Neural crest cell (in vitro differentiated cells): ENCODE measurements around the gene SNX22. TPM values are rescaled to one million over a fixed set of nuclear protein-coding genes. Genes with fewer than 3 reads are reported as not detected.

Experiments
- DNase-seq: peaks from one replicate; pipeline ENCODE4 v3.0.0; 2021; ENCODE audit warnings: low read depth, mixed read lengths, low spot score
- H3K27ac Mint-ChIP-seq: one replicate; pipeline ENCODE4 v1.8.0; 2021; ENCODE audit warnings: mild to moderate bottlenecking, mixed read lengths; ENCODE audit not compliant: unreplicated experiment
- H3K27me3 Mint-ChIP-seq: 2 replicates; pipeline ENCODE4 v1.8.0; 2021; ENCODE audit warnings: low read depth, mild to moderate bottlenecking, mixed read lengths
- H3K36me3 Mint-ChIP-seq: 2 replicates; pipeline ENCODE4 v1.8.0; 2021; ENCODE audit warnings: low read depth, mild to moderate bottlenecking, mixed read lengths
- H3K4me1 Mint-ChIP-seq: 2 replicates; pipeline ENCODE4 v1.8.0; 2021; ENCODE audit warnings: mixed read lengths
- H3K4me3 Mint-ChIP-seq: one replicate; pipeline ENCODE4 v1.8.0; 2021; ENCODE audit warnings: mild to moderate bottlenecking, mixed read lengths
- H3K9me3 Mint-ChIP-seq: 2 replicates; pipeline ENCODE4 v1.8.0; 2021; ENCODE audit warnings: mixed read lengths
- CTCF ChIP-seq: fragments of 200-600 bp; sonication (generic); conservative IDR thresholded peaks from 2 replicates; pipeline ENCODE4 v1.5.0; 2021; ENCODE audit warnings: antibody characterized with exemption, mild to moderate bottlenecking
- total RNA-seq: library from RNA; stranded (reverse); gene quantifications from 2 replicates; pipeline ENCODE4 v1.2.1, GENCODE V29; 2021

SNX22 gene
- total RNA-seq, 1 donor from 2014 or later: 12.9 TPM

GRCh38 chr15:64127521-64128270 is 23.8 kb upstream of the SNX22 start:
- H3K27me3 Mint-ChIP-seq: no peaks in the 10 kb centered on the region
- no peak overlapping the region for H3K27ac Mint-ChIP-seq
- peaks cover 15% of the 10 kb centered on the region for H3K36me3 Mint-ChIP-seq
- H3K4me1 Mint-ChIP-seq: peaks cover 34% of the 10 kb centered on the region
- DNase-seq: no peak
- no peak for TF ChIP-seq CTCF
- no peaks in the 10 kb centered on the region for H3K9me3 Mint-ChIP-seq
- no peak overlapping the region for H3K4me3 Mint-ChIP-seq

DNA sequence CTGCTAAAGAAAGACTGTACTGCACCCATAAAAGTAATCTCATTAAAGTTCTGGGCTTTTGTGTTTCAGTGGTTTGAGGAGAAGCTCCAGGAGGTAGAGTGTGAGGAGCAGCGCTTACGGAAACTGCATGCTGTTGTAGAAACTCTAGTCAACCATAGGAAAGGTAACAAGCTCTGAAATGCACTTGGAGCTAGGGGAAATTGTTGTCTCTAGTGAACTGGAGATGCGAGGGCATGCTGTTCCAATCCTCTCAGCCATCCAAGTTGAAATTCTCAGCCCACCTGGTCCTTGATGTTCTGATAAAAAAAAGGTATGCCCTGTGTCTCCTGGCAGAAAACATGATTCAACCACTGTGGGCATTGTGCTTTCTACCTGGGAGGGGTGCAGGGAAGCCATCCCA is 21.4 kb upstream of the SNX22 start:
- Mint-ChIP-seq H3K27me3 (no peaks in the 10 kb centered on the region), H3K27ac (no peak overlapping the region), H3K4me1 (peaks cover 18% of the 10 kb centered on the region), H3K9me3 (no peaks in the 10 kb centered on the region), H3K4me3 (no peak overlapping the region), H3K36me3 (peaks cover 19% of the 10 kb centered on the region)
- no peak for DNase-seq
- no peak for TF ChIP-seq CTCF

DNA sequence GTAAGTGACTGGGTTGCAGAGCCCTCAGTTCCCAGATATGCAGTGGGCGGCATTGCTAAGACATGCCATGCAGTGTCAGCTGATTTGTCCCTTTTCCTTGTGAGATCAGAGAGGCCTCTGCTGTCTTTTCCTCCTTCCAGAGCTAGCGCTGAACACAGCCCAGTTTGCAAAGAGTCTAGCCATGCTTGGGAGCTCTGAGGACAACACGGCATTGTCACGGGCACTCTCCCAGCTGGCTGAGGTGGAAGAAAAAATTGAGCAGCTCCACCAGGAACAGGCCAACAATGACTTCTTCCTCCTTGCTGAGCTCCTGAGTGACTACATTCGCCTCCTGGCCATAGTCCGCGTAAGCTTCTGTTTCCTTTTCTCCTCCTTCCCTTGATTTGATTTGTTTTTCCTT is 20.0 kb upstream of the SNX22 start:
- H3K36me3 Mint-ChIP-seq: peaks cover 14% of the 10 kb centered on the region

GRCh38 chr15:64132217-64132616 is 19.3 kb upstream of the SNX22 start:
- peaks cover 14% of the 10 kb centered on the region for H3K36me3 Mint-ChIP-seq
- H3K9me3 Mint-ChIP-seq: no peaks in the 10 kb centered on the region
- DNase-seq: no peak
- H3K4me1 Mint-ChIP-seq: peaks cover 11% of the 10 kb centered on the region
- no peaks in the 10 kb centered on the region for H3K27me3 Mint-ChIP-seq
- no peak for TF ChIP-seq CTCF
- no peak overlapping the region for H3K4me3 Mint-ChIP-seq
- peak overlapping the region; percentile 13 for H3K27ac Mint-ChIP-seq

More for the DNA sequence above, 20.0 kb upstream of the SNX22 start:
- no peaks in the 10 kb centered on the region for H3K9me3 Mint-ChIP-seq
- H3K27ac Mint-ChIP-seq: no peak overlapping the region
- peaks cover 11% of the 10 kb centered on the region for H3K4me1 Mint-ChIP-seq
- H3K27me3 Mint-ChIP-seq: no peaks in the 10 kb centered on the region
- TF ChIP-seq CTCF: no peak
- DNase-seq: no peak
- H3K4me3 Mint-ChIP-seq: no peak overlapping the region

GRCh38 chr15:64133623-64134344 is 17.7 kb upstream of the SNX22 start:
- peaks cover 11% of the 10 kb centered on the region for H3K4me1 Mint-ChIP-seq
- no peak for DNase-seq
- H3K9me3 Mint-ChIP-seq: no peaks in the 10 kb centered on the region
- H3K4me3 Mint-ChIP-seq: no peak overlapping the region
- H3K27me3 Mint-ChIP-seq: no peaks in the 10 kb centered on the region
- no peak overlapping the region for H3K27ac Mint-ChIP-seq
- peaks cover 18% of the 10 kb centered on the region for H3K36me3 Mint-ChIP-seq
- TF ChIP-seq CTCF: no peak
